ENCODE measurements around the gene SETBP1.

- no peak for TF ChIP-seq EZH2 (IDR thresholded peaks at IDR 0.05; ENCODE audit: borderline replicate concordance, low read length)
- TF ChIP-seq CTCF (IDR thresholded peaks at IDR 0.05; ENCODE audit: low read length) = no peak
Observed at GRCh38 chr18:44811572-44812125, 131.0 kb downstream of the SETBP1 start.
